Renal pelvis (tissue), 4 donors: ENCODE results near the gene ADGRD2. TPM values are rescaled to one million over a fixed set of nuclear protein-coding genes. Genes with fewer than 3 reads are reported as not detected.

Experiments
- DNase-seq: peaks from one replicate; pipeline ENCODE4 v3.0.0-alpha.2; 2013
- polyA plus RNA-seq, 3 donors: library from polyadenylated mRNA; unstranded; fragments of 120-200 nt; gene quantifications; one replicate each; pipeline ENCODE4 v1.2.1, GENCODE V29; 2013; ENCODE audit not compliant: insufficient read length in 3 of 3

The ADGRD2 gene
- polyA plus RNA-seq, 3 donors = 0.17 to 0.37 (median 0.19) TPM

- DNase-seq = no peak
Observed at GRCh38 chr9:124479947-124480620, 29.8 kb downstream of the ADGRD2 start.

GRCh38 chr9:124480621-124480981, 30.4 kb downstream of the ADGRD2 start:
- DNase-seq = no peak

GRCh38 chr9:124481115-124481514, 30.9 kb downstream of the ADGRD2 start:
- no peak for DNase-seq

- DNase-seq = no peak
Observed at GRCh38 chr9:124482431-124483031, 32.3 kb downstream of the ADGRD2 start.

GRCh38 chr9:124483481-124483880, 33.2 kb downstream of the ADGRD2 start:
- DNase-seq = no peak

GRCh38 chr9:124485201-124485600, 35.0 kb downstream of the ADGRD2 start:
- DNase-seq = no peak

- no peak for DNase-seq
Observed at GRCh38 chr9:124485936-124486335, 35.7 kb downstream of the ADGRD2 start.

GRCh38 chr9:124486778-124487259, 36.6 kb downstream of the ADGRD2 start:
- DNase-seq = no peak

- no peak for DNase-seq
Observed at GRCh38 chr9:124487260-124488182, 37.3 kb downstream of the ADGRD2 start.

- no peak for DNase-seq
Observed at GRCh38 chr9:124488641-124489210, 38.5 kb downstream of the ADGRD2 start.

- DNase-seq = no peak
Observed at GRCh38 chr9:124489222-124489621, 39.0 kb downstream of the ADGRD2 start.

- no peak for DNase-seq
Observed at GRCh38 chr9:124490004-124490403, 39.8 kb downstream of the ADGRD2 start.

GRCh38 chr9:124491049-124491975, 41.1 kb downstream of the ADGRD2 start:
- DNase-seq = no peak

GRCh38 chr9:124492818-124493217, 42.6 kb downstream of the ADGRD2 start:
- DNase-seq = no peak

GRCh38 chr9:124493218-124493617, 43.0 kb downstream of the ADGRD2 start:
- DNase-seq = no peak

- DNase-seq = no peak
Observed at GRCh38 chr9:124493794-124494479, 43.7 kb downstream of the ADGRD2 start.

GRCh38 chr9:124495126-124496074, 45.1 kb downstream of the ADGRD2 start:
- no peak for DNase-seq

- DNase-seq = no peak
Observed at GRCh38 chr9:124496075-124496449, 45.8 kb downstream of the ADGRD2 start.

- DNase-seq = peak; percentile 74
Observed at GRCh38 chr9:124496463-124496862, 46.2 kb downstream of the ADGRD2 start.
